GM23248 (cell line): Measurements from ENCODE around the gene TMEM123. TPM values are rescaled to one million over a fixed set of nuclear protein-coding genes. Genes with fewer than 3 reads are reported as not detected.

Source experiments
- DNase-seq: peaks from one replicate; pipeline ENCODE4 v3.0.0-alpha.2; 2015
- H2AFZ ChIP-seq: fragments of 200-600 bp; sonication (generic); 2 replicates; pipeline ENCODE4 v1.6.1; 2016; ENCODE audit warnings: antibody characterized with exemption
- H3F3A ChIP-seq: fragments of 200-600 bp; sonication (generic); 2 replicates; pipeline ENCODE4 v1.6.1; 2016; ENCODE audit warnings: mild to moderate bottlenecking, antibody characterized with exemption, mixed run types; ENCODE audit not compliant: insufficient read depth
- H3K27ac ChIP-seq: fragments of 200-600 bp; sonication (generic); 2 replicates; pipeline ENCODE4 v1.5.1; 2016; ENCODE audit warnings: mild to moderate bottlenecking
- H3K27me3 ChIP-seq: fragments of 200-600 bp; sonication (generic); replicated peaks from 2 replicates; pipeline ENCODE4 v1.6.1; 2016; ENCODE audit warnings: mild to moderate bottlenecking; ENCODE audit not compliant: insufficient read depth
- H3K36me3 ChIP-seq: fragments of 200-600 bp; sonication (generic); 2 replicates; pipeline ENCODE4 v1.6.1; 2016; ENCODE audit warnings: low read depth, mild to moderate bottlenecking
- H3K4me1 ChIP-seq: fragments of 200-600 bp; sonication (generic); 2 replicates; pipeline ENCODE4 v1.6.1; 2016; ENCODE audit warnings: mild to moderate bottlenecking; ENCODE audit not compliant: insufficient read depth
- H3K4me2 ChIP-seq: fragments of 200-600 bp; sonication (generic); one replicate; pipeline ENCODE4 v1.6.1; 2016; ENCODE audit warnings: mild to moderate bottlenecking; ENCODE audit not compliant: unreplicated experiment
- H3K4me3 ChIP-seq: fragments of 200-600 bp; sonication (generic); 2 replicates; pipeline ENCODE4 v1.5.1; 2016; ENCODE audit warnings: mild to moderate bottlenecking
- H3K79me2 ChIP-seq: fragments of 200-600 bp; sonication (generic); 2 replicates; pipeline ENCODE4 v1.6.1; 2016; ENCODE audit warnings: mild to moderate bottlenecking; ENCODE audit not compliant: insufficient read depth
- H3K9ac ChIP-seq: fragments of 200-600 bp; sonication (generic); 2 replicates; pipeline ENCODE4 v1.6.1; 2016; ENCODE audit warnings: mild to moderate bottlenecking
- H3K9me2 ChIP-seq: fragments of 200-600 bp; sonication (generic); 2 replicates; pipeline ENCODE4 v1.6.1; 2016; ENCODE audit warnings: mixed run types, mild to moderate bottlenecking, moderate library complexity; ENCODE audit not compliant: insufficient read depth
- H3K9me3 ChIP-seq: fragments of 200-600 bp; sonication (generic); one replicate; pipeline ENCODE4 v1.6.1; 2017; ENCODE audit warnings: low read depth
- H4K20me1 ChIP-seq: fragments of 200-600 bp; sonication (generic); 2 replicates; pipeline ENCODE4 v1.6.0; 2016; ENCODE audit not compliant: insufficient read depth
- EZH2 ChIP-seq: fragments of 200-600 bp; sonication (generic); IDR thresholded peaks from 2 replicates; pipeline ENCODE4 v1.6.1; 2018; ENCODE audit warnings: antibody characterized with exemption, mild to moderate bottlenecking; ENCODE audit not compliant: insufficient read depth, poor library complexity, severe bottlenecking
- EZH2phosphoT487 ChIP-seq: fragments of 200-600 bp; sonication (generic); IDR thresholded peaks from 2 replicates; pipeline ENCODE4 v1.6.1; 2018; ENCODE audit warnings: antibody characterized with exemption, moderate library complexity, mild to moderate bottlenecking, low read depth; ENCODE audit not compliant: insufficient read depth
- WGBS, 2 experiments: methylation state at CpG; one replicate each; pipeline ENCODE4 v1.1.6; 2015 to 2017; ENCODE audit warnings: low lambda C conversion rate in 2 of 2, low coverage in 1 of 2; ENCODE audit errors: missing lambda C conversion rate in 2 of 2; 5-methylcytosine and 5-hydroxymethylcytosine counted together
- in situ Hi-C: fragments of 300-500 bp; cut with MboI; formaldehyde crosslinking; loops from 2 replicates; pipeline ENCODE4 v1.15.0; 2020
- polyA plus RNA-seq: library from polyadenylated mRNA; unstranded; fragments of >200 nt; fragmentation: Nextera tagmentation; extraction: Ambion mirVana; gene quantifications from 2 replicates; pipeline ENCODE4 v1.2.1, GENCODE V29; 2016
- total RNA-seq: library from RNA; depleted of rRNA; stranded (reverse); fragments of >200 nt; shearing (Covaris generic); gene quantifications from 2 replicates; pipeline ENCODE4 v1.2.3, GENCODE V29; 2014

The TMEM123 gene
- total and polyA plus RNA-seq, 2 experiments from 2014 or later = 106 to 113 TPM

GRCh38 chr11:102478673-102479299, 26.2 kb upstream of the TMEM123 start:
- H3K27ac ChIP-seq = no peak overlapping the region
- in situ Hi-C loops = no loop called here
- H3F3A ChIP-seq = no peaks in the 10 kb centered on the region
- H3K4me1 ChIP-seq = no peaks in the 10 kb centered on the region
- TF ChIP-seq EZH2 (no peak), EZH2phosphoT487 (no peak)
- H3K9ac ChIP-seq = no peak overlapping the region
- H3K9me2 ChIP-seq = no peaks in the 10 kb centered on the region
- H4K20me1 ChIP-seq = no peaks in the 10 kb centered on the region
- H3K27me3 ChIP-seq = no peaks in the 10 kb centered on the region
- H3K79me2 ChIP-seq = no peaks in the 10 kb centered on the region
- H3K9me3 ChIP-seq = no peaks in the 10 kb centered on the region
- no peaks in the 10 kb centered on the region for H3K36me3 ChIP-seq
- 37 to 57% methylated on average over 1 of the region's 1 CpG for WGBS, 2 experiments
- no peak overlapping the region for H3K4me3 ChIP-seq
- H2AFZ ChIP-seq = no peak overlapping the region
- H3K4me2 ChIP-seq = no peak overlapping the region
- no peak for DNase-seq

GRCh38 chr11:102476812-102477211, 24.2 kb upstream of the TMEM123 start:
- TF ChIP-seq EZH2 = no peak
- no peak for TF ChIP-seq EZH2phosphoT487
- Histone ChIP-seq H3K9me3 (no peaks in the 10 kb centered on the region), H3F3A (no peaks in the 10 kb centered on the region), H3K4me2 (no peak overlapping the region), H3K9me2 (no peaks in the 10 kb centered on the region), H3K27me3 (no peaks in the 10 kb centered on the region), H4K20me1 (no peaks in the 10 kb centered on the region), H3K9ac (no peak overlapping the region), H3K36me3 (no peaks in the 10 kb centered on the region), H3K27ac (no peak overlapping the region), H3K4me1 (no peaks in the 10 kb centered on the region), H3K79me2 (no peaks in the 10 kb centered on the region), H2AFZ (peak overlapping the region; percentile 53; the same call in 1 of the 2 replicates), H3K4me3 (no peak overlapping the region)
- in situ Hi-C loops = no loop called here
- 42 to 75% methylated on average over 1 of the region's 1 CpG for WGBS, 2 experiments
- no peak for DNase-seq

GRCh38 chr11:102476069-102476468, 23.5 kb upstream of the TMEM123 start:
- Histone ChIP-seq H3K9me3 (no peaks in the 10 kb centered on the region), H3K27ac (no peak overlapping the region), H3K27me3 (no peaks in the 10 kb centered on the region), H3K9ac (no peak overlapping the region), H3K4me2 (no peak overlapping the region), H3F3A (no peaks in the 10 kb centered on the region), H3K9me2 (no peaks in the 10 kb centered on the region), H3K79me2 (no peaks in the 10 kb centered on the region), H3K4me3 (no peak overlapping the region), H4K20me1 (no peaks in the 10 kb centered on the region), H3K4me1 (no peaks in the 10 kb centered on the region), H2AFZ (peak overlapping the region; percentile 53), H3K36me3 (no peaks in the 10 kb centered on the region)
- WGBS, 2 experiments = 29 to 35% methylated on average over 1 of the region's 1 CpG
- in situ Hi-C loops = no loop called here
- peak; percentile 14 for DNase-seq
- TF ChIP-seq EZH2 (no peak), EZH2phosphoT487 (no peak)

GRCh38 chr11:102473543-102473942, 21.0 kb upstream of the TMEM123 start:
- H3K9ac ChIP-seq = no peak overlapping the region
- no peak for DNase-seq
- H3K4me3 ChIP-seq = no peak overlapping the region
- H3K9me2 ChIP-seq = no peaks in the 10 kb centered on the region
- no peak overlapping the region for H2AFZ ChIP-seq
- H3K27me3 ChIP-seq = no peaks in the 10 kb centered on the region
- WGBS, 2 experiments = 97 to 98% methylated on average over 5 of the region's 5 CpGs
- 0 out of 2 replicates have a peak, but pooled peaks cover 5% of the 10 kb centered on the region for H3F3A ChIP-seq
- no peak overlapping the region for H3K4me2 ChIP-seq
- H3K36me3 ChIP-seq = no peaks in the 10 kb centered on the region
- no peaks in the 10 kb centered on the region for H3K9me3 ChIP-seq
- peaks cover 10% of the 10 kb centered on the region for H3K4me1 ChIP-seq
- no peak overlapping the region for H3K27ac ChIP-seq
- TF ChIP-seq EZH2 (no peak), EZH2phosphoT487 (no peak)
- no peaks in the 10 kb centered on the region for H4K20me1 ChIP-seq
- in situ Hi-C loops = no loop called here
- no peaks in the 10 kb centered on the region for H3K79me2 ChIP-seq
